ENCODE results near the gene PVR. TPM values are rescaled to one million over a fixed set of nuclear protein-coding genes. Genes with fewer than 3 reads are reported as not detected.

The PVR gene
- polyA plus RNA-seq, 4 donors: 21.3 to 39.9 (median 28.3) TPM

Other genes with a start within 250 kb of the PVR start
- 10 to 100 TPM in 3 of 4 donors, 1 to 10 TPM in 1; 6.4 to 11.4 (median 10.8) TPM for gene ZNF285, start 242.3 kb upstream of the PVR start, polyA plus RNA-seq (ENCODE audit: insufficient read length in 4 of 4)
- 10 to 100 TPM in 3 of 4 donors, 1 to 10 TPM in 1; 9.1 to 16.7 (median 14.5) TPM for gene ZNF229, start 195.4 kb upstream of the PVR start, polyA plus RNA-seq (ENCODE audit: insufficient read length in 4 of 4)
- 10 to 100 TPM; 13.9 to 19.2 (median 15.6) TPM for gene ZNF180, start 143.4 kb upstream of the PVR start, polyA plus RNA-seq (ENCODE audit: insufficient read length in 4 of 4)
- not detected for gene CEACAM20, start 114.2 kb upstream of the PVR start, polyA plus RNA-seq (ENCODE audit: insufficient read length in 4 of 4)
- 1 to 10 TPM in 1 of 4 donors, under 1 TPM in 2, not detected in 1; 0.73 to 1.5 (median 0.85) TPM for gene IGSF23, start 30.3 kb upstream of the PVR start, polyA plus RNA-seq (ENCODE audit: insufficient read length in 4 of 4)
- gene CEACAM19, start 27.6 kb downstream of the PVR start, polyA plus RNA-seq (ENCODE audit: insufficient read length in 4 of 4): 10 to 100 TPM in 2 of 4 donors, 1 to 10 TPM in 2; 9.0 to 27.2 (median 14.3) TPM
- not detected for gene CEACAM16, start 55.2 kb downstream of the PVR start, polyA plus RNA-seq (ENCODE audit: insufficient read length in 4 of 4)
- 10 to 100 TPM in 2 of 4 donors, 1 to 10 TPM in 2; 5.5 to 16.5 (median 8.8) TPM for gene BCL3, start 104.8 kb downstream of the PVR start, polyA plus RNA-seq (ENCODE audit: insufficient read length in 4 of 4)
- 1 to 10 TPM in 3 of 4 donors, under 1 TPM in 1; 0.25 to 7.9 (median 6.0) TPM for gene CBLC, start 134.0 kb downstream of the PVR start, polyA plus RNA-seq (ENCODE audit: insufficient read length in 4 of 4)
- gene BCAM, start 165.2 kb downstream of the PVR start, polyA plus RNA-seq (ENCODE audit: insufficient read length in 4 of 4): 100 to 1,000 TPM in 3 of 4 donors, 10 to 100 TPM in 1; 71.5 to 730 (median 500) TPM
- gene NECTIN2, start 202.4 kb downstream of the PVR start, polyA plus RNA-seq (ENCODE audit: insufficient read length in 4 of 4): 100 to 1,000 TPM in 3 of 4 donors, 10 to 100 TPM in 1; 74.3 to 165 (median 151) TPM
- 10 to 100 TPM; 27.3 to 53.4 (median 43.9) TPM for gene TOMM40, start 247.3 kb downstream of the PVR start, polyA plus RNA-seq (ENCODE audit: insufficient read length in 4 of 4)